Measurements from ENCODE around the gene GOLGA1. TPM values are rescaled to one million over a fixed set of nuclear protein-coding genes. Genes with fewer than 3 reads are reported as not detected.
A peak's percentile ranks its signal among the peaks of the same experiment; 100 is the strongest.

Gene GOLGA1
- total RNA-seq, 1 experiment from 2014 or later, result 9.6 TPM

GRCh38 chr9:124869986-124870560 is 70.8 kb downstream of the GOLGA1 start:
- ATAC-seq (no peak), DNase-seq (ENCODE audit: low spot score) (no peak)
- Mint-ChIP-seq H3K4me1 (peaks cover 41% of the 10 kb centered on the region), H3K27ac (peak overlapping the region; percentile 82; the same call in 1 of the 2 replicates), H3K36me3 (peaks cover 16% of the 10 kb centered on the region), H3K27me3 (ENCODE audit: low read depth) (no peaks in the 10 kb centered on the region), H3K4me3 (peak overlapping the region; percentile 91), H3K9me3 (no peaks in the 10 kb centered on the region)
- TF ChIP-seq E2F1 (CRISPR knock-in tag; IDR thresholded peaks at IDR 0.05), result no peak
- TF ChIP-seq GRHL2 (CRISPR knock-in tag; IDR thresholded peaks at IDR 0.05; ENCODE audit: insufficient replicate concordance, severe bottlenecking), result no peak
- no peak for TF ChIP-seq IRF2 (CRISPR knock-in tag; IDR thresholded peaks at IDR 0.05; ENCODE audit: borderline replicate concordance, low read depth)
- TF ChIP-seq JAZF1 (CRISPR knock-in tag; IDR thresholded peaks at IDR 0.05), result no peak
- CTCF ChIA-PET, result interaction anchor here (1.3 to 1.4 kb wide), 2 partner anchors 17 to 93 kb away, joined by 4 read pairs; partner anchors contain the start of genes OLFML2A and WDR38
- POLR2A ChIA-PET, result interaction anchor here (1.4 to 1.5 kb wide), 2 partner anchors 16 to 371 kb away, joined by 4 read pairs; partner anchors contain the start of gene HSPA5

- TF ChIP-seq ATF2 (CRISPR knock-in tag; IDR thresholded peaks at IDR 0.05; ENCODE audit: borderline replicate concordance, low read depth) (no peak), E2F5 (CRISPR knock-in tag; IDR thresholded peaks at IDR 0.05) (no peak), HMGXB4 (CRISPR knock-in tag; IDR thresholded peaks at IDR 0.05) (peak; percentile 16; the same call in 1 of the 2 replicates), NFATC4 (CRISPR knock-in tag; IDR thresholded peaks at IDR 0.05) (no peak), ZBTB43 (CRISPR knock-in tag; IDR thresholded peaks at IDR 0.05) (peak; percentile 10; the same call in 1 of the 2 replicates), SMAD3 (CRISPR knock-in tag; IDR thresholded peaks at IDR 0.05; ENCODE audit: borderline replicate concordance) (0 out of 2 replicates have a peak, but pooled peaks have one; percentile 43), HMGA2 (CRISPR knock-in tag; IDR thresholded peaks at IDR 0.05) (no peak), ZNF232 (CRISPR knock-in tag; IDR thresholded peaks at IDR 0.05) (no peak), CREB1 (CRISPR knock-in tag; IDR thresholded peaks at IDR 0.05) (no peak)
- POLR2A ChIA-PET, result interaction anchor here (1.4 to 1.5 kb wide), 2 partner anchors 17 to 372 kb away, joined by 4 read pairs; partner anchors contain the start of gene HSPA5
- Mint-ChIP-seq H3K4me3 (peak overlapping the region; percentile 91), H3K9me3 (no peaks in the 10 kb centered on the region), H3K27me3 (ENCODE audit: low read depth) (no peaks in the 10 kb centered on the region), H3K36me3 (peaks cover 10% of the 10 kb centered on the region), H3K27ac (no peak overlapping the region), H3K4me1 (peaks cover 41% of the 10 kb centered on the region)
- ATAC-seq (peak; percentile 4; the same call in 1 of the 2 replicates), DNase-seq (ENCODE audit: low spot score) (no peak)
- CTCF ChIA-PET, result interaction anchor here (0.8 to 1.4 kb wide), 3 partner anchors 13 to 92 kb away, joined by 3 to 4 read pairs (median 4); partner anchors contain the start of genes OLFML2A and WDR38
Observed at GRCh38 chr9:124869466-124869985, 71.4 kb downstream of the GOLGA1 start.

All from WTC11 (cell line).